ENCODE measurements around the gene HTD2.

Gene HTD2

DNA sequence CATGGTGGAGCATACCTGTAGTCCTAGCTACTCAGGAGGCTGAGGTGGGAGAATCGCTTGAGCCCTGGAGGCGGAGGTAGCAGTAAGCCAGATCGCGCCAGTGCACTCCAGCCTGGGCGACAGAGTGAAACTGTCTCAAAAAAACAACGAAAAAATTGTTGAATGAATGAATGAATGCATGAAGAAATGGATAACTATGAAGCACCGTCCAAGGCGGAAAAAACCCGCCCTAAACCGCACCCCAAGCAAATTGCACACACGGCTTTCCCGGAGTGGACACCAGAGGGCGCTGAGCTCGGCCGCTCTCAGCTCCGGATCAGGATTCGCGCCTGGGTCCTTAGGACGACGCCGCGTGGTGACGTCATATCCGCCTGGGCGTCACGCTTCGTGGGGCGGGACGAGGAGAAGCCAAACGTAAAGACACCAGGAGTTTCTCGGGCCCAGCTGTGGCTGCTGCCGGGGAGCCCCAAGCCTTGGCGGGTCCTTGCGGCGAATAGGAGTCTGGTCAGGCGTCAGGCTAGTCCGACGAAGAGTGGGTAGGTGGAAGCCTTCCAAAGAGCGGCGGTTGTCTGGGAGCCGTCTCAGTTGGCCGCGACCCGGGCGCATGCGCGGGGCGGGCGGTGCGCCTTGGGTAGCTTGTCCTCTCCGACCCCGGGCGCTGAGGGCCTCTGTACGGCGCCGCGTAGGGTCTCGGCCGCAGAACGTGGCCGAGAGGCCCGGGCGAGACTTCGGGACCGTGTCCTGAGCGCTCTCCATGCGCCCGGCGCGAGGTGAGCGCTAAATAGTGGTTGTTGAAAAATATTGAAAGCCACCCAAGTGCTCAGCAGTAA lies at the start of gene HTD2, which contains the start of gene RPP14:
Gene HTD2, plus strand, starts transcription at position 639 of the 830 bp plus-strand sequence. CDS start 11,094 bp downstream, outside the sequence.
Gene RPP14, plus strand, starts transcription at position 364 of the 830 bp plus-strand sequence. CDS start 4,085 bp downstream, outside the sequence.
- peak within 1 kb of the TSS; percentile 99 for H3K4me3 ChIP-seq (ENCODE audit: low read length)
- peak; percentile 98 for DNase-seq
- peaks cover 14% of the 10 kb centered on the region; the same call in 1 of the 2 replicates for H4K20me1 ChIP-seq (ENCODE audit: insufficient read depth, low read length)
- H3K36me3 ChIP-seq (replicated peaks; ENCODE audit: insufficient read depth, low read length), result no peaks in the 10 kb centered on the region; the same call in 1 of the 2 replicates
- peak within 1 kb of the TSS; percentile 93 for H3K9ac ChIP-seq (ENCODE audit: low read length)
- H3K79me2 ChIP-seq (ENCODE audit: low read length), result peaks cover 45% of the 10 kb centered on the region
- no peaks in the 10 kb centered on the region for H3K9me3 ChIP-seq (replicated peaks; ENCODE audit: insufficient read depth, low read length)
- H3K9me2 ChIP-seq (replicated peaks; ENCODE audit: insufficient read depth, low read length), result no peaks in the 10 kb centered on the region
- H3K4me2 ChIP-seq (ENCODE audit: low read depth, low read length), result peak within 1 kb of the TSS; percentile 67
- no peaks in the 10 kb centered on the region; the same call in 1 of the 2 replicates for H3K27me3 ChIP-seq (replicated peaks; ENCODE audit: insufficient read depth, low read length)
- H3K27ac ChIP-seq (ENCODE audit: low read length), result peak within 1 kb of the TSS; percentile 91
- peak within 1 kb of the TSS; percentile 72 for H2AFZ ChIP-seq (ENCODE audit: low read length)
- H3F3A ChIP-seq (ENCODE audit: insufficient read depth, low read length), result peaks cover 2% of the 10 kb centered on the region
- H3K4me1 ChIP-seq (ENCODE audit: low read length), result peaks cover 4% of the 10 kb centered on the region
- TF ChIP-seq, protein P1, sequence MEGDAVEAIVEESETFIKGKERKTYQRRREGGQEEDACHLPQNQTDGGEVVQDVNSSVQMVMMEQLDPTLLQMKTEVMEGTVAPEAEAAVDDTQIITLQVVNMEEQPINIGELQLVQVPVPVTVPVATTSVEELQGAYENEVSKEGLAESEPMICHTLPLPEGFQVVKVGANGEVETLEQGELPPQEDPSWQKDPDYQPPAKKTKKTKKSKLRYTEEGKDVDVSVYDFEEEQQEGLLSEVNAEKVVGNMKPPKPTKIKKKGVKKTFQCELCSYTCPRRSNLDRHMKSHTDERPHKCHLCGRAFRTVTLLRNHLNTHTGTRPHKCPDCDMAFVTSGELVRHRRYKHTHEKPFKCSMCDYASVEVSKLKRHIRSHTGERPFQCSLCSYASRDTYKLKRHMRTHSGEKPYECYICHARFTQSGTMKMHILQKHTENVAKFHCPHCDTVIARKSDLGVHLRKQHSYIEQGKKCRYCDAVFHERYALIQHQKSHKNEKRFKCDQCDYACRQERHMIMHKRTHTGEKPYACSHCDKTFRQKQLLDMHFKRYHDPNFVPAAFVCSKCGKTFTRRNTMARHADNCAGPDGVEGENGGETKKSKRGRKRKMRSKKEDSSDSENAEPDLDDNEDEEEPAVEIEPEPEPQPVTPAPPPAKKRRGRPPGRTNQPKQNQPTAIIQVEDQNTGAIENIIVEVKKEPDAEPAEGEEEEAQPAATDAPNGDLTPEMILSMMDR (IDR thresholded peaks at IDR 0.05; ENCODE audit: low read length), result peak; percentile 92
- no peak for TF ChIP-seq EZH2 (optimal IDR thresholded peaks at IDR 0.05; ENCODE audit: low read depth, low read length)

DNA sequence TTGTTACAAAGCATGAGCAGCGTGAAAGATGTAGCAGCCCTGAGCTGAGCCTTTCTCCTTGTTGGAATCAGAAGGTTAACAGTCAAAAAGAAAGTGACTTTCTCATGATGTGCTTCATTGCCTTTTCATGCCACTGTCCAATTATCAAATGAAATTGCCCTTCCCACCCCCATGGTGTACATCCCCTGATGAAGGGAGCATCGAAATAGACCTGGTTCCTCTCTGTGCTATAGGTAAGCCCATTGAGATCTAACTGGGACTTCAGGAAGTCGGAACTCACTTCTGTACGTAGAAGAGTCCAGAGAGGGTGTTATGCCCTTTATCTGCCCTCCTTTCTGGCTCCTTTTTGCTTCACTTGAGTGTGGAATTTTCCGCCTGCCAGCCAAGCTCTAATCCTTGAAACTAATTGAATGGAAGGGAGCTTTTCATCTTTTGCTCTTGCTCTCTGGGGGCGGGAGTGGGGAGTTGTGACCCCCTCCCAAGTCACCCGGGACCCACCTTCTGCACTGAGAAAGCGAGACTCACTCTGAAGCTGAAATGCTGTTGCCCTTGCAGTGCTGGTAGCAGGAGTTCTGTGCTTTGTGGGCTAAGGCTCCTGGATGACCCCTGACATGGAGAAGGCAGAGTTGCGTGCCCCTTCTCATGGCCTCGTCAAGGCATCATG lies 47.8 kb upstream of the HTD2 start:
- Histone ChIP-seq H3K79me2 (ENCODE audit: low read length) (no peaks in the 10 kb centered on the region), H3K27me3 (replicated peaks; ENCODE audit: insufficient read depth, low read length) (no peaks in the 10 kb centered on the region), H3K4me1 (ENCODE audit: low read length) (no peaks in the 10 kb centered on the region), H3K27ac (ENCODE audit: low read length) (no peak overlapping the region), H3K4me2 (ENCODE audit: low read depth, low read length) (no peak overlapping the region), H3F3A (ENCODE audit: insufficient read depth, low read length) (no peaks in the 10 kb centered on the region), H4K20me1 (ENCODE audit: insufficient read depth, low read length) (no peaks in the 10 kb centered on the region), H3K9me2 (replicated peaks; ENCODE audit: insufficient read depth, low read length) (no peaks in the 10 kb centered on the region), H3K36me3 (replicated peaks; ENCODE audit: insufficient read depth, low read length) (no peaks in the 10 kb centered on the region), H3K9ac (ENCODE audit: low read length) (no peak overlapping the region), H3K4me3 (ENCODE audit: low read length) (no peak overlapping the region), H3K9me3 (replicated peaks; ENCODE audit: insufficient read depth, low read length) (no peaks in the 10 kb centered on the region), H2AFZ (ENCODE audit: low read length) (no peak overlapping the region)
- DNase-seq, result no peak
- TF ChIP-seq EZH2 (optimal IDR thresholded peaks at IDR 0.05; ENCODE audit: low read depth, low read length) (no peak), EZH2phosphoT487 (IDR thresholded peaks at IDR 0.05; ENCODE audit: low read length) (no peak)
- TF ChIP-seq, protein P1 (IDR thresholded peaks at IDR 0.05; ENCODE audit: low read length), result no peak

DNA sequence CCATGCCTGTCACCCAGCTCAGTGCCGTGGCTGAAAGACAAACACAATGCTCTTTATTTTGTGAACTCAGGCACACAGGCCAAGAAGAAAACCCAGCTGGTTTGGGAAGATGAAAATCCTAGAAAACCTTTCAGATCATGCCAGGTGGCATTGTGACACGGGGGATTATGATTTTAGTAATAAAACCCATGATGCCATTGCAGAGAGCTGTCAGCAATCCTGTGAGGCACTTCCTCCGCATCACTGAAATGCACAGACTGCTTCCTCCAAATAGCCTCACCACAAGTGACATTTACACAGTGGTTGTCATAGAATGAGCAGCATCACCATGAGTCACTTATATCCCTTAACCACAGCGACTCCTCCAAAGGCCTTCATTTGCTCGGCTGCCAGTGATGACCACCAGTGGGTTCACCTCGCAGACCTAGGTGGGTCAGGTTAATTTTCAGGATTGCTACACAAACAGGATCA lies 46.0 kb upstream of the HTD2 start:
- H3K4me3 ChIP-seq (ENCODE audit: low read length), result no peak overlapping the region
- H3K79me2 ChIP-seq (ENCODE audit: low read length), result no peaks in the 10 kb centered on the region
- no peak overlapping the region for H3K9ac ChIP-seq (ENCODE audit: low read length)
- no peaks in the 10 kb centered on the region for H3K9me3 ChIP-seq (replicated peaks; ENCODE audit: insufficient read depth, low read length)
- no peaks in the 10 kb centered on the region for H3K36me3 ChIP-seq (replicated peaks; ENCODE audit: insufficient read depth, low read length)
- H3K9me2 ChIP-seq (replicated peaks; ENCODE audit: insufficient read depth, low read length), result no peaks in the 10 kb centered on the region
- TF ChIP-seq EZH2phosphoT487 (IDR thresholded peaks at IDR 0.05; ENCODE audit: low read length), result no peak
- TF ChIP-seq EZH2 (optimal IDR thresholded peaks at IDR 0.05; ENCODE audit: low read depth, low read length), result no peak
- H3K27ac ChIP-seq (ENCODE audit: low read length), result no peak overlapping the region
- H3K4me1 ChIP-seq (ENCODE audit: low read length), result no peaks in the 10 kb centered on the region
- no peaks in the 10 kb centered on the region for H4K20me1 ChIP-seq (ENCODE audit: insufficient read depth, low read length)
- H3K27me3 ChIP-seq (replicated peaks; ENCODE audit: insufficient read depth, low read length), result no peaks in the 10 kb centered on the region
- H3F3A ChIP-seq (ENCODE audit: insufficient read depth, low read length), result no peaks in the 10 kb centered on the region
- no peak overlapping the region for H2AFZ ChIP-seq (ENCODE audit: low read length)
- no peak for DNase-seq
- H3K4me2 ChIP-seq (ENCODE audit: low read depth, low read length), result no peak overlapping the region
